Activated CD8-positive, alpha-beta memory T cell treated with anti-CD3 and anti-CD28 coated beads for 4 hours (primary cell): ENCODE results near the gene PRKCI.
"Not testable (repeated sequence)": the region's sequence is repeated elsewhere in the genome, so short reads cannot be mapped to it uniquely, and the experiment has no call there.

Source experiments
- DNase-seq, 2 donors: peaks; one replicate each; pipeline ENCODE4 v3.0.0-alpha.2; 2020; ENCODE audit warnings: low read depth in 2 of 2

Gene PRKCI

DNA sequence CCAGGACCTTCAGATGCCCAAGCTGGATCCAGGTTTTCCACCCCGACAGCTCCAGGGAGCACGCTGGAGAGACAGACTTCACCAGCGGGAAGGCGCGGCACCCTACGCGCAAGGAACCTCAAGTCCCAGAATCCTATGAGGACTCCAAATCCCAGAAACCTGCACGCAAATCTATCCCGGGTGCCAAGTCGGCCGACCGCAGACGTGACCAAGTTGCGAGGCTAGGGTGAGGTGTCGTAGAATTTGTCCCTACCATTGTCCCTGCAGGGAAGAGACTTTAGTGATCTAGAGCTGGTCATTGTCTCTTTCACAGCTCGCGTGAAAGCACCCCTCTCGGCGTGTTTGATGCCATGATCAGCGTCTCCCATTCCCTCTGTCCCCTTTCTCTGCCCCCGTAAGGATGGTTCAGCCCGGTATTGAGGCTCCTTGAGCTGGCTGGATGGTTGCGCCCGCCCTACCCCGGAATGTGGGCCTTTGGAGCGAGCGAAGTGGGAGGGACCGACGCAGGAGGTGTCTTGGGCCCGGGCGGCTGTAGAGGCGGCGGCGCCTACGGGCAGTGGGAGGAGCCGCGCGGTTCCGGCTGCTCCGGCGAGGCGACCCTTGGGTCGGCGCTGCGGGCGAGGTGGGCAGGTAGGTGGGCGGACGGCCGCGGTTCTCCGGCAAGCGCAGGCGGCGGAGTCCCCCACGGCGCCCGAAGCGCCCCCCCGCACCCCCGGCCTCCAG, at the start of gene PRKCI:
TSS of gene PRKCI (plus strand) at position 501 of the 723 bp plus-strand sequence. CDS start 246 bp downstream, outside the sequence.
- DNase-seq = peak; percentile 68 to 71

DNA sequence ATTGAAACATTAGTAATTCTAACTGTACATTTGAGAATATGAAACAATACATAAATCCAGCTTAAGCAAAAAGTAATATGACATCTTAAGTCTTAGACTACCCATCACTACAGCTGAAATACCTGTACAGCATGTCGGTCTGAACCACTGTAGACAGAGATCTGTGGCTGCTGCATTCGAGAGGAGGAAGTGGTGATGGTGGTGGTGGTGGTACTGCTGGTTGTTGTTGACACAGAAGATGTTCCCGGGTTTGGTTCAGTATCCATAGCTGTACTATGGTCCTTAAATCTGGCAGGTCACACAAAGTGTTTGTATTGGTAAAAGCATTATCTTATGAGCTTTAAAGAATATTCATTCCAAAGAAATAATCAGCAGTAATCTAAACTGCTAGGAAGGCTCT, 43.6 kb upstream of the PRKCI start:
- DNase-seq = peak in 1 of 2 donors; percentile 22

DNA sequence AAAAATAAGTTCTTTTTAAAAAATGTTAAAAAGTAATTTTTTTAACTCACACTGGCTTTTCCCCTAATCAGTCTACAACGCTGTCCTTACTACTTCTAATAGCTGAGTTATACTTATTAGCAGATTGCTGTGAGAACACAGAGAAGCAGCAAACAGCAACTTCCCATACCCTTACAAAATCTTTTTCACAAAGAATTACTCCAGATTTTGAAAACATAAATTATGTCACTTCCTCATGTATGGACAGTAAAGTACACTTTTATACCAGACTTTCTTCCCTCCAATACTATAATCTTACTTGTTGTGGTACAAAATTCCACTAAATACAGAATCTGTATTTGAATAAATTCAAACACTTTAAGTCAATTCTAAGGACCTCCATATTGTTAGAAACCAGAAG, 42.8 kb upstream of the PRKCI start:
- DNase-seq = no peak

DNA sequence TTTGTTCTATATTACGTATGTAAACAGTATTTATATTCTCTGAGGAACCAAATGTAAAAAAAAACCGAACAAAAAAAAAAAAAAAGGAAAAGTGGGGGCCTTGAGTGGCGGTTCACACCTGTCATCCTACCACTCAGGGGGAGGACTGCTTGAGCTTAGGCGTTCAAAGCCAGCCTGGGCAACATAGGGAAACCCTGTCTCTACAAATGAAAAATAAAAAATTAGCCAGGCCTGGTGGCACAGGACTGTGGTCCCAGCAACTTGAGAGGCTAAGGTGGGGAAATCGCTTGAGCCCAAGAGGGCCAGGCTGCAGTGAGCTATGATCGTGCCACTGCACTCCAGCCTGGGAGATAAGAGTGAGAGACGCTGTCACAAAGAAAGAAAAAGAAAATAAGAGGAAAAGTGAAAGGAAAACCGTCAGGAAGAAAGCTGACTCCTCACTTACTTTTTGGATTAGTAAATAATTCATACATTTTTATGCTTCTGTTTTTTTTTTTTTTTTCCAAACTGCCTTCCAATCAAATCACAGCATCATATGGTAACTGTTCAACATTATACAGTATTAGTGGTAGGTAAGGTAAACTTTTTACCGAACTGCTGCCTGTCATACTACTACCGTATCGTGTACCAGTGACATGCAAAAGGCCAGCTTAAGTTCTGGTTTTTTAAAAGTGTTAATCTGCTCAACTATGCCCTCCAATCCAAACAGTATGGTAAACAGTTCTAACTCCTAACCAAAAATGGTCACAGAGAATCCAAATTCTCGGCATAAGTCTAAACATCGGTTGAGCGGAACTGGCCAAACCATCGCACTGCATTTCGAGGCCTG, 41.9 kb upstream of the PRKCI start:
- no peak for DNase-seq

DNA sequence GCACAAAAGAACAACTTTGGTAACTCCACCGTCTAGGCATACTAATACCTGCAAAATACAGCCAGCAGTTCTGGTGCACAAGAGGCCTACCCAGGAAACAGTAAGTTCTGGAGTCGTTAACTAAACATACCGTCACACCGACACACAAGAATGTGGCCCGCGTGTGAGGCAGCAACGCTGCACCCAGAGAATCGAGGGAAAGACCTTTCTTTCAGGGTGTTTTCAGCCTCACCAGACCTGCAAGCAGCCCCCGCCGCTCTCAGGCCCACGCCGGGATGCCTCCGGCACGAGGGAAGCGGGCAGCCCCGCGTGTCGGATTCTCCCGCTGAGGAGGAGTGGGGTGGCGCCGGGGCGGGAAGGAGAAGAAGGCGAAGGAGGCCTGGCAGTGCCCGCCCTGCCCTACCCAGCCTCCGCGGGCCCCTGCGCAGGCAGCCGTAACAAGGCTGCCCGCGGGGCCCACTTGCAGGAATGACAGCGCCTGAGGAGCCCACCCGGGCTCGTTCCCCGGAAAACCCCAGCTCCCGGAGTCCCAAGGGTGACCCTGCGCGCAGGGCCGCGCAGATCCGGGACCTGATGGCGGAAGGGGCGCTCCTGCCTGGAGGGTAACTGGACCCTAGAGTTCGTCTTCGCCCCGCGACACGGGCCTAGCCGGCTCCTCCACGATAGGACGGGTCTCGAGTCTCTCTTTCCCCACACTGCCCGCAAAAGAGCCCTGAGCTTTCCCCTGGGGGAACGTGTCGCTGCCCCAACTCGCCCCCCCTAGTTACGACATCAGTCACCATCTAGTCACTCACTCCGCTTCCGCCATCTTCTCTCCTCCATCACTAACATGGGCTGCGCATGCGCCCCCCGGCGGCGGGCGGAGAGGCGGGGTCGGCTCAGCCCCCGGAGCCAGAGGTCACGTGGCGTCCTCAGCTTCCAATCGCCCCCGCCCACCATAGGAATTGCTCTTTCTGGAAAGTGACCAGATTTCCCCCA, 41.0 kb upstream of the PRKCI start, which contains the start of gene PHC3:
TSS of gene PHC3 (minus strand) at position 826 of the 978 bp plus-strand sequence. CDS start at position 808, 18 bp downstream.
- peak; percentile 88 to 89 for DNase-seq

DNA sequence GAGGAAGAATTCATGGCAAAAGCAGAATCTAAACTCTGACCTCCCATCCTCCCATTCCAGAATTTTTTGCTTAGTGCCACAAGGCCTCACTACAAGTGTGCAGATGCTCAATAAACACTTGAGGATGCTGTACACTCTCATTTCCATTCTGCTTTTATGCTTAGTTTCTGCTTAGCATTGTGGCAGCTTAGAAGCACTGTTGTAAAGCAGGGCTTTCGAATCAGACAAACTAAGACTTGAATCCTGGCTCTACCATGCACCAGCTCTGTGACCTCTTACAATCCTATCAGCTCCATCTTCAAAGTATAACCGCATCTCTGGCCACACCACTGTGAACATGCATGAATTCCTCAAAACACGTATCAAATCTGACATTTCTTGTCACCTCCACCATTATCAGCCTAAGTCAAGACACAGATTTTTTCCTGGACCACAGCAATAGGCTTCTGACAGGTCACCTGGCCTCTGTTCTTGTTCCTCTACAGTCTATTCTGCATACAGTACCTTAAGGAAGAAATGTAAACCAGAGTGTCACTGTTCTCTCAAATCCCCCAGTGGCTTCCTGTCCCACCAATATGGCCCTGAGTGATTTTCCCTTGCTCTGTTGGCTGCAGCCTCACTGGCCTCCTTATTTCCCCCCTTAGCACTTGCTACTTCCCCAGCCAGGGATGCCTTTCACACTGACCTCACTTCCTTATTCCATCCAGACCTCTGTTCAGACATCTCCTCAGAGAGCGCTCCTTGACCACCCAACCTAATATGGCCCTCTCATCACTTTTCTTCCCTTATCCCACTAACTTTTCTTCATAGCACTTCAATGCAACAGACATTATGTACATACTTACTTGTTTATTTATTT, 32.6 kb upstream of the PRKCI start:
- no peak for DNase-seq

DNA sequence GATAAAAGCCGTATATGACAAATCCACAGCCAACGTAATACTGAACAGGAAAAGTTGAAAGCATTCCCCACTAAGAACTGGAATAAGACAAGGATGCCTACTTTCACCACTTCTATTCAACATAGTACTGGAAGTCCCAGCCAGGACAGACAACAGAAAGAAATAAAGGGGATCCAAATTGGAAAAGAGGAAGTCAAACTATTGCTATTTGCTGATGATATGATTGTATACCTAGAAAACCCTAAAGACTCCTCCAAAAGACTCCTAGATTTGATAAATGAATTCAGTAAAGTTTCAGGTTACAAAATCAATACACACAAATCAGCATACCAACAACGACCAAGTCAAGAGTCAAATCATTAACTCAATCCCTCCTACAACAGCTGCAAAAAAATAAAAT, 26.5 kb upstream of the PRKCI start:
- not testable (repeated sequence) for DNase-seq

DNA sequence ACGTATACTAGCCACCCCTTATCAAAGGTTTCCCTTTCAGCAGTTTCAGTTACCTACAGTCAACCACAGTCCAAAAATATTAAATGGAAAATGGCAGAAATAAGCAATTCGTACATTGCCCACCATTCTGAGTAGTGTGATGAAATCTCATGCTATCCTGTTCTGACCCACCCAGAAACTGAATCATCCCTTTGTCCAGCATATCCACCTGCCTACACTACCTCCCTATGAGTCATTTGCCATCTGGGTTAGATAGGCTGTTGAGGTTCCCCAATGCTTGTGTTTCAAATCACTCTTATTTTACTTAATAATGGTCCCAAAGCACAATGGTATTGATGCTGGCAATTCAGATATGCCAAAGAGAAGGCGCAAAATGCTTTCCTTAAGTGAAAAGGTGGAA, 25.4 kb upstream of the PRKCI start:
- no peak for DNase-seq

DNA sequence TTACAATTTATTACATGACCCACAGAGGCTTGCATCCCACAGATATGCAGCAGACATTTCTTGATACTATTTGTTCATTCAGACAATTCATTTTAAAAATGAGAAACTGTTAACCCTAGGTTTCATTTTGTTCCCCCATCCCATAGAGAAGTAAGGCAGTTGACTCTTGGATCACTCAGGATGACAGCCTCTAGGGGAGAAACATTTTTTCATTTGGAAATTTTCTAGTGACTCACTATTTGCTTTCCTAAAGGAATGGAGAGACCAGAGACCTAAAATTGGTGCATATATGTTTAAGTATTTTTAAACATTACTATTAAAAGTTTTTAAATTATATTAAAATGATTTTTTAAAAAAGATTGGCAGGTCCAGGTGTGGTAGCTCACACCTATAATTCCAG, 21.2 kb upstream of the PRKCI start:
- DNase-seq = no peak

DNA sequence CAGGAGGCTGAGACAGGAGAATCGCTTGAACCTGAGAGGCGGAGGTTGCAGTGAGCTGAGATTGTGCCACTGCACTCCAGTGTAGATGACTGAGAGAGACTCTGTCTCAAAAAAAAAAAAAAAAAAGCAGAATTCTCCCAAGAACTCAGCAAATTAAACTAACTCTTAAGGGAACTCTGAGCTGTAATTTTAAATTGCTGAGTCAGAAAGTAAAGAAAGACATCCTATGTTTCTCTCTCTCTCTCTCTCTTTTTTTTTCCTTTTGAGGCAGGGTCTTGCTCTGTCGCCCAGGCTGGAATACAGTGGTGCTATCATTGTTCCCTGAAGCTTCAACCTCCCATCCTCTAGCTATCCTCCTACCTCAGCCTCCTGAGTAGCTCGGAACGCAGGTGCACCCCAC, 20.7 kb upstream of the PRKCI start:
- no peak for DNase-seq

DNA sequence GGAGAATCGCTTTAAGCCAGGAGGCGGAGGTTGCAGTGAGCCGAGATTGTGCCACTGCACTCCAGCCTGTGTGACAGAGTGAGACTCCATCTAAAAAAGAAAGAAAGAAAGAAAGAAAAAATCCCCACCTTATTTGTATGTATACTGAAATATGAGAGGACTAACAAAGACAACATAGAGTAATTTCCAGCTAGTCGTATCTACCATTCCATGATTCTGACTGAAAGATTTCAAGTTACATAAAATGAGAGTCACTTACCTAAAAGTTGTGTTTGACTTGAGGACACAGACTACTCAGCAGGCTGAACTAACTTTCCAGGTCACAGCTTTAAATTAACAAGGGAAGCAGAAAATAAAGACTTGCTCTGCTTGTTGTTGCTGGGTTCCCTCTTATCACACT, 18.8 kb upstream of the PRKCI start:
- no peak for DNase-seq

DNA sequence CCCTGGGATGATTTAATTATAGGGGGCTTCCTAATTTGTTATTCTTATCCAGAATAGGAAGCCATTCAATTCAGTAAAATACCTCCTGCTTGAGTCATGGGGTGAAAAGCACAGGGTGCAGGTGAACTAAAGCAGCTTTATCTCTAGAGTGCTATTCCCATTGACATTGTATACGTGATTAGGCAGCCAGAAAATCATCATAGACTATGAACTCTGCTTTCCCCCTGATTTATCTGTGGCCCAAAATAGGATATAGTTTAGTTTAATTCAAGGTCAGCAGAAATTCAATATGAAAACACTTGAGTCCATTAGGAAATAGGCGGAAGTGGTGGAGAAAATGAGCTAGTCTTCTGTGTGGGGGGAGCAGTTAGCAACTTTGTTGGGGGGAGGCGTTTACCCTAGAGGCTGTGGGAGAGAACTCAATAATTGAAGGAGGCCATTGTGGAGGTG, 18.2 kb upstream of the PRKCI start:
- no peak for DNase-seq

DNA sequence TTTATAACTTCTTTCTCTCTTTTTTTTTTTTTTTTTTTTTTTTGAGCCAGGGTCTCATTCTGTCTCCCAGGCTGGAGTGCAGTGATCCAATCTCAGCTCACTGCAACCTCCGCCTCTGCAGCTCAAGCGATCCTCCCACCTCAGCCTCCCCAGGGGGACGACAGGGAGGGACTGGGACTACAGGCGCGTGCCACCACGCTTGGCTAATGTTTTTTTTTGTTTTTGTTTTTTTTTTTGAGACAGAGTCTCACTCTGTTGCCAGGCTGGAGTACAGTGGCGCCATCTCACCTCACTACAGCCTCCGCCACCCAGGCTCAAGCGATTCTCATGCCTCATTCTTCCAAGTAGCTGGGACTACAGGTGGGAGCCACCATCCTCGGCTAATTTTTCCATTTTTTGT, 17.7 kb upstream of the PRKCI start:
- DNase-seq = no peak

DNA sequence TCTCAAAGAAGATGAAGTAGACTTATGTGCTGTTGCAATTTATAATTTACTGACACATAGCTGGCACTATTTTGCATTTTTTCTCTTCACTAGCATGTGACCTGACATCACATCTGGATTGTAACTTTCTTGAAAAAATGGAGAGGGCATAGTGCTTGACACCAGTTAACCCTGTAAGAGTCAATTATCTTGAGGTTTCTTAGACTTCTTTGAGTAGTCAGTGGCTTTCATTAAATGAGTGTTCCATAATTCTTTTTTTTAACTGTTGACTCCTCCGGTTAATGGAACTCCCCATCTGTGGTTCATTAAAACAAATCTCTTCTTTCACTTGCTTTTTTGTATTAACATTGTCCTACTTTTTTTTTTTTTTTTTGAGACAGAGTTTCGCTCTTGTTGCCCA, 16.9 kb upstream of the PRKCI start:
- no peak for DNase-seq

DNA sequence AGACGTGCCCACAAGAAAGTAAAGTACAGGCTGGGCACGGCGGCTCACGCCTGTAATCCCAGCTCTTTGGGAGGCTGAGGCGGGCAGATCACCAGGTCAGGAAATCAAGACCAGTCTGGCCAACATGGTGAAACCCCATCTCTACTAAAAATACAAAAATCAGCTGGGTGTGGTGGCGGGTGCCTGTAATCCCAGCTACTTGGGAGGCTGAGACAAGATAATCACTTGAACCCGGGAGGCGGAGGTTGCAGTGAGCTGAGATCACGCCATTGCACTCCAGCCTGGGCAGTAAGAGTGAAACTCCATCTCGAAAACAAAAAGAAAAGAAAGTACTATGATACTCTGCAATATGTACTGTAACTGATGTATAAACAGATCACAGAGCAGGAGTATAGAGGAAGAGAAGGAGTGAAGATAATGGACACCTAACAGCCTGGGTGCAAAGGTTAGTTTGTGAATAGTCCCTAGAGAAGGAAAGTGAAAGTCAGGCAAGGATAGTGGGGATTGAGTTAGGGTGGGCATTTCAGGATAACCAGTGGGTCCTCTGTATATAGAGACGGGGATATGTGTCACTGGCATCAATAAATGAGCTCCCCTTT, 16.0 kb upstream of the PRKCI start:
- DNase-seq = not testable (repeated sequence)

DNA sequence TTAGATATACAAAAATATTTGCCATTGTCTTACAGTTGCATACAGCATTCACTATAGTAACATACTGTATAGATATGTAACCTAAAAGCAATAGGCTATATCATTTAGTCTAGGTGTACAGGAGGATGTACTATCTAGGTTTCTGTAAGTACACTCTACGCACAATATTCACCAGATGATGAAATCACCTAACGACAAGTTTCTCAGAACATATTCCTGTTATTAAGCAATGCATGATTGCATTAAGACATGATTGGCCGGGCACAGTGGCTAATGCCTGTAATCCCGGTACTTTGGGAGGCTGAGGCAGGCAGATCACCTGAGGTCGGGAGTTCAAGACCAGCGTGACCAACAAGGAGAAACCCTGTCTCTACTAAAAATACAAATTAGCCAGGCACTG, 14.5 kb upstream of the PRKCI start:
- no peak for DNase-seq

DNA sequence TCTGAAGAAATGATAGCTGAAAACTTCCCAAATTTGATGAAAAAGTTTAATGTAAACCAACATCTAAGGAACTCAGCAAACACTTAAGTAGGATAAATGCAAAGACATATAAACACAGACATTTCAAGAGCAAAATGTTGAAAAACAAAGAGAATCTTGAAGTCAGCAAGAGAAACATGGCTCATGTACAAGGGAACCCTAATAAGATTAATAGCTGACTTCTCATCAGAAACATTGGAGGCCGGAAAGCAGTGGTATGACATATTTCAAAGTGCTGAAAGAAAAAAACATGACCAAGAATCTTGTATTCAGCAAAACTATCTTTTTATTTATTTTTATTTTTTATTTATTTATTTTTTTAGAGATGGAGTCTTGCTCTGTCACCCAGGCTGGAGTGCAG, 10.6 kb upstream of the PRKCI start:
- DNase-seq = no peak

DNA sequence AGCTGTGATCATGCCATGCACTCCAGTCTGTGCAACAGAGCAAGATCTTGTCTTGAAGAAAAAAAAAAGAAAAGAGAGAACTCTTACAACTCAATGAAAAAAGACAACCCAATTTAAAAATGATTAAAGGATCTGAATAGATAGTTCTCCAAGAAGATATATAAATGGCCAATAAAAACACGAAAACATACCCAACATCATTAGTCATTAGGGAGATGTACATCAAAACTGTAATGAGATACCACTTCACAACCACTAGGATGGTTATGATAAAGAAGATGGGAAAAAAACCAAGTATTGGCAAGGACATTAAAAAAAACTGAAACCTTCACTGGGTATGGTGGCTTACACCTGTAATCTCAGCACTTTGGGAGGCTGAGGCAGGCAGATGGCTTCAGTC, 2.4 kb upstream of the PRKCI start:
- no peak for DNase-seq

DNA sequence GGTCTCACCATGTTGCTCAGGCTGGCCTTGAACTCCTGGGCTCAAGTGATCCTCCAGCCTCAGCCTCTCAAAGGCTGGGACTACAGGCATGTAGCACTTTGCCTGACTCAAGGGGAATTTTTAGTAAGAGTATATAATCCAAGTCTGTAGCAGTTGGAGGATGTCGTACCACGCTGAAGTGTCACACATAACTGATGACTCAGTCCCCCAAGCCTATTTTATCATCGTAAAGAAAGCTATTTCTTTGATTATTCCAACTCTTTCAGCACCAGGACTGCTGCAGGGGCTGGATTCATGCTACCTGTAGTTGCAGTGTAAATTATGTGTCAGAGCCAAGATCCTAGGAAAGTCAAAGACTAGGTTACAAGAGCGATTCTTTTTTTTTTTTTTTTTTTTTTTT, 1.4 kb upstream of the PRKCI start:
- DNase-seq = no peak
